Kidney epithelial cell (primary cell): ENCODE data around the gene NXPH4. TPM values are rescaled to one million over a fixed set of nuclear protein-coding genes. Genes with fewer than 3 reads are reported as not detected.

Experiments used
- DNase-seq: peaks from one replicate; pipeline ENCODE4 v3.0.0-alpha.2; 2010; ENCODE audit warnings: low read depth
- H3K27me3 ChIP-seq: 2 replicates; pipeline ENCODE4 v1.6.0; 2011; ENCODE audit warnings: low read length; ENCODE audit not compliant: control insufficient read depth, insufficient read depth
- H3K36me3 ChIP-seq: 2 replicates; pipeline ENCODE4 v1.5.1; 2011; ENCODE audit warnings: low read length; ENCODE audit not compliant: control insufficient read depth, insufficient read depth
- H3K4me3 ChIP-seq: 2 replicates; pipeline ENCODE4 v1.5.1; 2011; ENCODE audit warnings: low read depth, mild to moderate bottlenecking, control low read depth, low read length
- CTCF ChIP-seq: IDR thresholded peaks from 2 replicates; pipeline ENCODE4 v1.5.1; 2011; ENCODE audit warnings: mild to moderate bottlenecking, moderate library complexity, low read length, control low read depth, inconsistent platforms; ENCODE audit not compliant: insufficient read depth, poor library complexity, severe bottlenecking
- total RNA-seq: library from RNA; depleted of rRNA; stranded (reverse); fragments of >200 nt; gene quantifications from 2 replicates; pipeline ENCODE4 v1.2.3, GENCODE V29; 2015

Gene NXPH4
- total RNA-seq, 1 donor from 2014 or later = 5.9 TPM

- no peaks in the 10 kb centered on the region for H3K27me3 ChIP-seq
- peaks cover 2% of the 10 kb centered on the region for H3K36me3 ChIP-seq
- TF ChIP-seq CTCF = no peak
- no peak overlapping the region for H3K4me3 ChIP-seq
- DNase-seq = no peak
Measured at GRCh38 chr12:57201219-57201618, 15.4 kb upstream of the NXPH4 start.

GRCh38 chr12:57201631-57202030, 15.0 kb upstream of the NXPH4 start:
- TF ChIP-seq CTCF = no peak
- H3K4me3 ChIP-seq = no peak overlapping the region
- H3K36me3 ChIP-seq = peaks cover 2% of the 10 kb centered on the region
- no peaks in the 10 kb centered on the region for H3K27me3 ChIP-seq
- no peak for DNase-seq

GRCh38 chr12:57202321-57202720, 14.3 kb upstream of the NXPH4 start:
- no peak for DNase-seq
- no peak for TF ChIP-seq CTCF
- Histone ChIP-seq H3K27me3 (no peaks in the 10 kb centered on the region), H3K4me3 (no peak overlapping the region), H3K36me3 (peaks cover 2% of the 10 kb centered on the region)

GRCh38 chr12:57203201-57203600, 13.4 kb upstream of the NXPH4 start:
- TF ChIP-seq CTCF = no peak
- Histone ChIP-seq H3K36me3 (peaks cover 2% of the 10 kb centered on the region), H3K27me3 (no peaks in the 10 kb centered on the region), H3K4me3 (no peak overlapping the region)
- DNase-seq = no peak

- DNase-seq = no peak
- no peak for TF ChIP-seq CTCF
- Histone ChIP-seq H3K27me3 (no peaks in the 10 kb centered on the region), H3K4me3 (no peak overlapping the region), H3K36me3 (peaks cover 2% of the 10 kb centered on the region)
Measured at GRCh38 chr12:57203791-57204190, 12.8 kb upstream of the NXPH4 start.

- Histone ChIP-seq H3K4me3 (no peak overlapping the region), H3K27me3 (no peaks in the 10 kb centered on the region), H3K36me3 (peaks cover 2% of the 10 kb centered on the region)
- no peak for TF ChIP-seq CTCF
- no peak for DNase-seq
Measured at GRCh38 chr12:57204454-57204853, 12.1 kb upstream of the NXPH4 start.
